COLO668 (cell line): ENCODE data around the gene ATP6V1B1.
"Not testable (repeated sequence)": the region's sequence is repeated elsewhere in the genome, so short reads cannot be mapped to it uniquely, and the experiment has no call there.

Experiments used
- DNase-seq: peaks from one replicate; lab custom pipeline; 2025; ENCODE audit not compliant: unreplicated experiment; lab: John Stamatoyannopoulos, UW

Gene ATP6V1B1

GRCh38 chr2:71005271-71006202 is 69.8 kb downstream of the ATP6V1B1 start:
- no peak for DNase-seq

GRCh38 chr2:71006323-71006722 is 70.6 kb downstream of the ATP6V1B1 start:
- DNase-seq, result no peak

GRCh38 chr2:71006955-71007799 is 71.5 kb downstream of the ATP6V1B1 start:
- no peak for DNase-seq

- no peak for DNase-seq
Measured at GRCh38 chr2:71008342-71008741, 72.6 kb downstream of the ATP6V1B1 start.

GRCh38 chr2:71011786-71012185 is 76.1 kb downstream of the ATP6V1B1 start:
- DNase-seq, result not testable (repeated sequence)
